NCI-H460 (cell line): ENCODE measurements around the gene SLC35B1. TPM values are rescaled to one million over a fixed set of nuclear protein-coding genes. Genes with fewer than 3 reads are reported as not detected.
"Not testable (repeated sequence)": the region's sequence is repeated elsewhere in the genome, so short reads cannot be mapped to it uniquely, and the experiment has no call there.

ENCODE experiments used
- DNase-seq: peaks from one replicate; pipeline ENCODE4 v3.0.0-alpha.2; 2016; ENCODE audit warnings: low read depth; ENCODE audit errors: extremely low read depth
- total RNA-seq: library from RNA; depleted of rRNA; stranded (reverse); fragments of >200 nt; shearing (Covaris generic); gene quantifications from 2 replicates; pipeline ENCODE4 v1.2.3, GENCODE V29; 2014; rRNA removed

Gene SLC35B1
- total RNA-seq, 1 experiment from 2014 or later: 107 TPM

DNA sequence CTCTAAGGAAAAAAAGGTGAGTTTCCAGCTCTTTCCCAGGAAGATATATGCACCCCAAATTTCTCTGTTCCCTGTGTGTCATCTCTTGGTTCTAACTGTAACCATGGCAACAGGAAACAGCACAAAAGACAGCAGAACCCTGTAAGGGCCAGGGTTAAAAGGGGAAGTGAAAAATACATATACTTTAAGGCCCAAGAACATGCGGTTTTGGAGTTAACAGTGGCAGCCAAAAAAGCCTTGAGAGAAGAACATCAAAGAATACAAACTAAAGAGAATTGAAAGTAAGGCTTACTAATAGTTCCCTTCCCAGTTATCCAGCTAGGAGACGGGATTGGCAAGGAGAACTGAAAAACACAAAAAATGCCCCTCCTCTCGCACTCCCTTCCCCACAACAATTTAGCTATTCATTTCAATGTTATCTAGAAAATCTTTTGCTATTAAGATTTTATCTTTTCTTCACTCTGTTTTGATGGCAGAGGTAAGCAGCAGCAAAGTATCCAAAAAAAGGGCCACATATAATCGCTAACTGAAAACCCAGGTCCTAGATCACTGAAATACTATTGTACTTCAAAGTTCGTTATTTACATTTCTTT, 31.4 kb downstream of the SLC35B1 start:
- DNase-seq: no peak

DNA sequence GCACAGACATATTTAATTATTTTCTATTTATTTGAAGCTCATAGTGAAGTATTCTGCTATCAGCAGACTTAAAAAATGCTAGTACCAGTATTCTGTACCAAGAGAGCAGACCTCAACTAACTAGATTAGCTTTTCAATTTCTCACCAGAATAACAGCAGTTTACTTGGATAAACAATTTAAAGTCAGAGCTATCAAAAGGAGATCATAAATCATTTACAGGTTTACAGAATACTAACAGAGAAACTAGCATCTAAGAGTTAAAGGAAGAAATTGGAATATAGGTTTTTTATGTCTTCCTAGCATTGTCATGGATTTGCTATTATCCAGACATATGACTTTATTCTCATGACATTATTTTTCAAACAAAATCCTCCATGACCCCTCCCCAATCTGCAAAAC, 33.3 kb downstream of the SLC35B1 start:
- no peak for DNase-seq

- not testable (repeated sequence) for DNase-seq
Observed at GRCh38 chr17:49673679-49674078, 34.1 kb downstream of the SLC35B1 start.

DNA sequence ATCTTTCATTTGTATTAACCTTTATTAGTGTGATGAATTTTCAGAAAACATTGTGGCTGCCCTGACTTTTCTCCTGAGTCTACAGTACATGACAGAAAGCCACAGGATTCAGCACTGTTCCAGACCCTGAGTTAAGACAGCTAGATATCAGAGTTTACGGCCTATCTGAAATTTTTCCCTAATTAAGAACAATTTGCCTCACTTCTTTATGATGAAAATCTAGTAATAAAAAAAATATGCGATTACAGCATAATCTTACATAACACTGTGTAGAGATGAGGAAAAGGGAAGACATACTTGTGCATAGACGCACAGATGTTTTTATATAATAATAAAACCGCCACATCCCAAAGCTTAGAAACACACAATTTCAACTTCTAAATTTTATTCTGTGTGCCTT, 37.1 kb downstream of the SLC35B1 start:
- DNase-seq: no peak

DNA sequence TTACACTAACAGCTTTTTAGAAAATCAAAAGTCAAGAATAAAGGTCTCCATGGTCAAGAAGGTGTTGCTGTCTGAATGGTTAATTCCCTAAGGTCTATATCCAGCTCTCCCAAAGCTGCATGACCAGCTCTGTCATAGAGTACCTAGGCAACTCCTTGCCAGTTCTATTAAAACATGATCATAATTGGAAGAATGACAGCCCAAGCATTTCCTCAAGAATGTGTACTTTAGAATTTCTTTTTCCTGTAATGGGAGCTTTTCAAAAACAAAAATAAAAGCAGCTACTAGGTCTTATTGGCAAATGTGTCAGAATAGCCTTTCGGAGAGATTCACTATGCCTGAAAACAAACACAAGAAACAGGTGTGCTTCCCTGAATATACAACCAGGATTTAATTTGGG, 37.8 kb downstream of the SLC35B1 start:
- no peak for DNase-seq

GRCh38 chr17:49667854-49668253, 39.9 kb downstream of the SLC35B1 start:
- no peak for DNase-seq

DNA sequence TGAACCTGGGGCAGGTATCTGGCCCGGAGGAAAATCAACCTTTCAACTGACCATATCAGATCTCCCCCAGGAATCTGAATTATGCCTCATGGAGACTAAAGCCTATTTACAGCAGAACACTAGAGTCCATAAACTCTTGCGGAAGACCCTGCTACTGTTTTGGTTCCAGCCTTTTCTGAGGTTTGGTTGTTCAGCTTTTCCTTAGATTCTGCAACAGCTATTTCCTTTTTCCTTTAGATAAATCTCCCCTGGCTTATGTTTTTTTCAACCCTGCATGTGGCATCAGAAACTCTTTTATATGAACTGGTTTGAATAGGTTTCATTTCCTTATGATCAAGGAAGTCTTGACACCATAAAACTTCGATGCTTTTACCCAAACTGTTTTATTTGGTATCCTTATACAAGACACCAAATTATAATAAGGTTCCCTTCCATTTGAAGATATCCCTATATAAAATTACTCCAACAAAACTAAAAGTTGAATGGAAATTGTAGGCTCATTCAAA, 43.0 kb downstream of the SLC35B1 start:
- no peak for DNase-seq

GRCh38 chr17:49659661-49660382, 47.9 kb downstream of the SLC35B1 start:
- DNase-seq: no peak

DNA sequence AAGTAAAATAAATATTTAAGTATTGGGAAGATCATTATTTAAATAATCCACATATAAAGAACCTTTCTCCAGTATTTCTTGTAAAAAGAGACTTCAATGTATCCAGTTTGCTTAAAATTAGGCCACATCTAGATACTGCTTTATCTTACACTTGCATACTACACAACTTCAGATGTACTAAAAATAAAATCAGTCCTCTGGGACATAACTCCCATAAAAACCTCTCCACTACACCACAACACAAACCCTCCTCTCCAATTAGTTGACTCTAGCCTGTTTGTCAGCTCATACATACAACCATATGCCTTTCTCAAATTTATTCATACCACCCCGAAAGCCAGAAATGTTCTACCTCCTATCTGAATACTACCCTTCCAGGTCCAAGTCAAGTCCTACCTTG, 51.5 kb downstream of the SLC35B1 start:
- DNase-seq: no peak

Other genes starting within 250 kb of the SLC35B1 start
- gene NGFR, start 212.7 kb downstream of the SLC35B1 start, total RNA-seq: 0.07 TPM in 1 of 2 replicates, not detected in the other
- gene NXPH3, start 132.1 kb downstream of the SLC35B1 start, total RNA-seq: 0.40 TPM in 1 of 2 replicates, not detected in the other
- 46.5 and 51.0 TPM in 2 replicates for gene SPOP, start 29.9 kb downstream of the SLC35B1 start, total RNA-seq
- 0.42 and 1.7 TPM in 2 replicates for gene FAM117A, start 56.2 kb upstream of the SLC35B1 start, total RNA-seq
- gene KAT7, start 80.7 kb upstream of the SLC35B1 start, total RNA-seq: 31.2 and 36.5 TPM in 2 replicates
- not detected in 2 replicates for gene TAC4, start 140.1 kb upstream of the SLC35B1 start, total RNA-seq